Stomach (tissue), 9 donors: Measurements from ENCODE around the gene KRTAP5-4. TPM values are rescaled to one million over a fixed set of nuclear protein-coding genes. Genes with fewer than 3 reads are reported as not detected.
A peak's percentile ranks its signal among the peaks of the same experiment; 100 is the strongest.
"Not testable (repeated sequence)": the region's sequence is repeated elsewhere in the genome, so short reads cannot be mapped to it uniquely, and the experiment has no call there.

ENCODE experiments used
- DNase-seq, 2 donors: peaks; one replicate each; pipeline versions ENCODE4 v3.0.0 to v3.0.0-alpha.2; 2013 to 2019
- H3K27ac ChIP-seq, 5 donors: fragments of 200-600 bp in 4 of 5; sonication (generic) in 4 of 5; one replicate each; pipeline ENCODE4 v1.5.1; 2013 to 2019; ENCODE audit warnings: mild to moderate bottlenecking in 1 of 5, moderate library complexity in 1 of 5
- H3K27me3 ChIP-seq, 3 donors: fragments of 200-600 bp; sonication (generic); one replicate each; pipeline ENCODE4 v1.5.1; 2017 to 2019; ENCODE audit warnings: mixed run types in 1 of 3
- H3K36me3 ChIP-seq, 4 donors: fragments of 200-600 bp; sonication (generic); 1 replicate in 3 of 4; 2 replicates in 1 of 4; pipeline ENCODE4 v1.5.1; 2016 to 2019
- H3K4me1 ChIP-seq, 4 donors: fragments of 200-600 bp; sonication (generic); one replicate each; pipeline ENCODE4 v1.5.1; 2016 to 2019
- H3K4me3 ChIP-seq, 4 donors: fragments of 200-600 bp; sonication (generic) in 3 of 4; one replicate each; pipeline ENCODE4 v1.5.1; 2016 to 2019; ENCODE audit warnings: mild to moderate bottlenecking in 1 of 4
- H3K9me3 ChIP-seq, 4 donors: fragments of 200-600 bp; sonication (generic); one replicate each; pipeline ENCODE4 v1.5.1; 2016 to 2019
- CTCF ChIP-seq, 7 experiments: fragments of 450-650 bp in 4 of 7; fragments of 200-600 bp in 3 of 7; sonication (generic) in 3 of 7; IDR thresholded peaks; one replicate each; pipeline ENCODE4 v1.5.1; 2016 to 2019; ENCODE audit warnings: antibody characterized with exemption in 7 of 7, control low read depth in 2 of 7, mild to moderate bottlenecking in 1 of 7
- EP300 ChIP-seq: sonication (generic); formaldehyde crosslinking; IDR thresholded peaks from one replicate; pipeline ENCODE4 v1.6.1; 2017; ENCODE audit warnings: antibody characterized with exemption
- POLR2A ChIP-seq, 4 donors: fragments of 450-650 bp; IDR thresholded peaks; one replicate each; pipeline ENCODE4 v1.6.1; 2016; ENCODE audit warnings: antibody characterized with exemption in 4 of 4, control low read depth in 2 of 4, mild to moderate bottlenecking in 1 of 4, moderate library complexity in 1 of 4
- POLR2AphosphoS5 ChIP-seq, 3 donors: sonication (generic); formaldehyde crosslinking; IDR thresholded peaks; one replicate each; pipeline ENCODE4 v1.6.1; 2016; ENCODE audit warnings: antibody characterized with exemption in 3 of 3
- WGBS, 5 donors: extraction: QIAGEN DNeasy Blood & Tissue Kit in 3 of 5; methylation state at CpG; one replicate each; pipeline versions ENCODE4 v1.1.5 to v1.1.7; 2013 to 2018; 5-methylcytosine and 5-hydroxymethylcytosine counted together
- intact Hi-C: fragments of 100-400 bp; cut with DNase I; formaldehyde crosslinking; loops from one replicate; pipeline ENCODE4 v1.15.1; 2023; ENCODE audit warnings: low total_unique reads
- polyA plus RNA-seq, 3 donors: library from polyadenylated mRNA; stranded (reverse); fragments of 200-250 nt; gene quantifications; one replicate each; pipeline ENCODE4 v1.2.3, GENCODE V29; 2013
- total RNA-seq, 5 donors: library from RNA; depleted of rRNA; stranded (reverse); fragments of >200 nt; gene quantifications; one replicate each; pipeline versions ENCODE4 v1.1.0 to v1.2.3, GENCODE V29; 2014 to 2016
- donor health status: healthy with polysubstance abuse.
- donor health status: Bipolar disorder and iron deficiency.
- donor health status: healthy.

KRTAP5-4 gene
- total and polyA plus RNA-seq, 8 donors, result not detected

DNA sequence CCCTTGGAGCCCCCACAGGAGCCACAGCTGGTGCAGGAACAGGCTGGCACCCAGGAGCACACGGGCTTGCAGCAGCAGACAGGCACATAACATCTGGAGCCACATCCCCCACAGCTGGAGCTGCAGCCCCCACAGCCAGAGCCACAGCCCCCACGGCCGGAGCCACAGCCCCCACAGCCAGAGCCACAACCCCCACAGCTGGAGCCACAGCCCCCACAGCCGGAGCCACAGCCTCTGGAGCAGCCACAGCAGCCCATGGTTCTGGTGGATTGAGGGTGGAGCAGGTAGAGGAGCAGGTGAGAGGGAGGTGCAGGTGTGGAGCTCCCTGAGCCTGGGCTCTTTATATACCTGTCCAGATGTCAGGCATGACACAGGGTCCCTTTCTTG is 24.0 kb downstream of the KRTAP5-4 start, which contains the start of gene KRTAP5-2:
TSS of gene KRTAP5-2 (minus strand) at position 301 of the 387 bp plus-strand sequence. CDS start at position 257, 44 bp downstream.
- 69 to 85% (median 81%) methylated on average over 1 to 4 of the region's 4 CpGs; no CpG with 5 or more reads in 1 of the 5 donors for WGBS, 5 donors
- Histone ChIP-seq H3K36me3 (no peaks in the 10 kb centered on the region), H3K9me3 (no peaks in the 10 kb centered on the region), H3K4me1 (no peaks in the 10 kb centered on the region), H3K4me3 (no peak within 1 kb of the TSS), H3K27me3 (peaks cover 0 to 58% (median 0%) of the 10 kb centered on the region in 3 donors), H3K27ac (no peak within 1 kb of the TSS)
- no peak for DNase-seq
- intact Hi-C loops, result no loop called here
- TF ChIP-seq EP300 (no peak), POLR2A (IDR thresholded peaks at IDR 0.05) (no peak), POLR2AphosphoS5 (IDR thresholded peaks at IDR 0.05) (no peak), CTCF (IDR thresholded peaks at IDR 0.05) (no peak)

GRCh38 chr11:1597331-1597993 is 24.5 kb downstream of the KRTAP5-4 start:
- no peak overlapping the region for H3K4me3 ChIP-seq
- no peaks in the 10 kb centered on the region for H3K36me3 ChIP-seq
- DNase-seq, result no peak
- H3K9me3 ChIP-seq, result no peaks in the 10 kb centered on the region
- intact Hi-C loops, result no loop called here
- no peak for TF ChIP-seq POLR2AphosphoS5 (IDR thresholded peaks at IDR 0.05)
- TF ChIP-seq EP300, result no peak
- TF ChIP-seq CTCF (IDR thresholded peaks at IDR 0.05), result no peak
- TF ChIP-seq POLR2A (IDR thresholded peaks at IDR 0.05), result no peak
- no peak overlapping the region for H3K27ac ChIP-seq
- WGBS, 5 donors, result 76 to 86% (median 81%) methylated on average over 9 to 10 of the region's 10 CpGs
- H3K27me3 ChIP-seq, result peaks cover 0 to 57% (median 0%) of the 10 kb centered on the region in 3 donors
- no peaks in the 10 kb centered on the region for H3K4me1 ChIP-seq

GRCh38 chr11:1596576-1597121 is 25.3 kb downstream of the KRTAP5-4 start:
- 61 to 79% (median 72%) methylated on average over 17 to 19 of the region's 19 CpGs for WGBS, 5 donors
- H3K27me3 ChIP-seq, result peaks cover 0 to 60% (median 0%) of the 10 kb centered on the region in 3 donors
- H3K9me3 ChIP-seq, intact Hi-C loops, H3K36me3 ChIP-seq, H3K4me1 ChIP-seq, H3K27ac ChIP-seq, H3K4me3 ChIP-seq: not testable (repeated sequence)
- peak in 1 of 2 donors; percentile 23 for DNase-seq

DNA sequence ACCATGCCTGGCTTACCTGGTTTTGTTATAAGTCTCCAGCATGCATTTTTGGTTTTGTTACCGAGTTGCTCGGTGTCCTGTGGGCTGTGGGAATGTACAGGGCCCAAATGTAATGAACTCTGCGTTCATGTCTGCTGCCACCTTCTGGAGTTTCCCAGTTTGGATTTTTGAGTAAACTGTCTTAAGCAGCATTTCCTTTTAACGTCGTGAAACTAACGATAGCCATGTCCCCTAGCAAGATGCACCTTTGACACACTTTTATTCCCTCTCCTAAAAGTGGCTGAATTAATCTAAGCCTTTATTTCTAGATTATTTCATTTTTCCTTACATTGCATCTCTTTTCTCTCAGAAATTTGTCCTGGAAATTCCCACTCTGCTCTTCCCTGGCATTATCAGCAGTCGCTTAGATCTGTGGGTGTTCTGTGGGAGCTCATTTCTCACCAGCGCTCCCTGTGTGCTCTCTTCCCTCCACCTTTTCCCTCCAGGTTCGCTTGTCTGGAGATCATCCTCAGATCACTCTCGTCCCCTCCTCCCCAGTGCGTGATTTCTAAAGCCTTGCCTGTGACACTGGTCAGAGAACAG is 25.9 kb downstream of the KRTAP5-4 start:
- intact Hi-C loops, H3K4me1 ChIP-seq, H3K27ac ChIP-seq, H3K36me3 ChIP-seq, H3K4me3 ChIP-seq, DNase-seq, H3K9me3 ChIP-seq: not testable (repeated sequence)
- H3K27me3 ChIP-seq, result peaks cover 0 to 60% (median 0%) of the 10 kb centered on the region in 3 donors
- WGBS, 5 donors, result 57 to 67% (median 66%) methylated on average over 11 of the region's 11 CpGs

- peaks cover 0 to 6% (median 0%) of the 10 kb centered on the region in 4 donors for H3K4me1 ChIP-seq
- no peak for TF ChIP-seq POLR2A (IDR thresholded peaks at IDR 0.05)
- TF ChIP-seq POLR2AphosphoS5 (IDR thresholded peaks at IDR 0.05), result no peak
- no peak for TF ChIP-seq CTCF (IDR thresholded peaks at IDR 0.05)
- TF ChIP-seq EP300, result no peak
- WGBS, 5 donors, result 40 to 62% (median 55%) methylated on average over 9 of the region's 9 CpGs
- DNase-seq, result no peak
- H3K9me3 ChIP-seq, result no peaks in the 10 kb centered on the region
- intact Hi-C loops, result no loop called here
- H3K27ac ChIP-seq, result no peak overlapping the region
- H3K27me3 ChIP-seq, result peaks cover 0 to 51% (median 0%) of the 10 kb centered on the region in 3 donors
- H3K36me3 ChIP-seq, result no peaks in the 10 kb centered on the region
- H3K4me3 ChIP-seq, result no peak overlapping the region
Observed at GRCh38 chr11:1592628-1593027, 29.3 kb downstream of the KRTAP5-4 start.
